ENCODE results near the gene LRRC8E. TPM values are rescaled to one million over a fixed set of nuclear protein-coding genes. Genes with fewer than 3 reads are reported as not detected.

LRRC8E gene
- total and polyA plus RNA-seq, 2 of the 8 experiments (the other 6 are each of a cell fraction or from before 2014, with no cell fraction given) = 2.7 to 2.9 TPM

DNA sequence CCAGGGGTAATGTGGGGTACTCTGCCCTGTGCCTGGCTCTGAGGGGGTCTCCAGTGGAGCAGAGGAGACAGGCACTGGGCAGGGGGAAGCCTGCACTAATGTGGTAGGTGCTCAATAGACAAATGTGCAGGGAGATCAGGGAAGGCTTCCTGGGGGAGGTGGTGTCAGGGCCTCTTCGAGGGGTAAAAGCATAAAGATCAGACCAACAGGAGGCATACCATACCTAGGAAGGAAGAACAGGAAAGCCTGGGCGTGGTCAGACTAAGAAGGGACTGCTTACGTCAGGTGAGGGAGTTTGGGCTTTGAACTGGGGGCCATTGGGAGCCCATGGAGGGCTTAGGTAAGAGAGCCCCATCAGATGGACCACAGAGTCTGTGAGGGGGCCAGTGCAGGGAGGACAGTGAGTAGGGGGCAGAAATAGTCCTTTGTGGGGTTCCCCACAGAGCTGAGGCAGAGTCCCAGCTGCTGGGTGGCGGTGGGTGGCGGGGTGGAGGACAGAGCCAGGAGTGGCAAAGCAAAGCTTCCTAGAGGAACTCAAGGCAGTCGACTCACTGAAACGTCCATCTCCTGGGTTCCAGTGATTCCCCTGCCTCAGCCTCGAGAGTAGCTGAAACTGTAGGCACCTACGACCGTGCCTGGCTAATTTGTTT, 22.9 kb upstream of the LRRC8E start:
- H3K36me3 ChIP-seq (ENCODE audit: control insufficient read depth in 2 of 4, insufficient read depth in 4 of 4, low read length in 3 of 4) = no peaks in the 10 kb centered on the region
- peaks cover 0 to 34% (median 21%) of the 10 kb centered on the region in 4 experiments; a peak in 5 of 7 replicates for H3K4me1 ChIP-seq (replicated peaks in 1 of 4; ENCODE audit: control insufficient read depth in 3 of 4, insufficient read depth in 4 of 4, low read length in 3 of 4)
- H3K4me2 ChIP-seq (ENCODE audit: insufficient read depth in 1 of 2, low read depth in 2 of 2, low read length in 2 of 2) = no peak overlapping the region
- no peak overlapping the region for H2BK5ac ChIP-seq (ENCODE audit: low read depth, low read length)
- H3K9ac ChIP-seq (replicated peaks in 1 of 4; ENCODE audit: extremely low read depth in 1 of 4, low read depth in 3 of 4, low read length in 3 of 4) = no peak overlapping the region
- no peaks in the 10 kb centered on the region for H3K79me2 ChIP-seq (ENCODE audit: control insufficient read depth in 1 of 2, insufficient read depth in 2 of 2, low read length in 2 of 2)
- no peak overlapping the region for H3K27ac ChIP-seq (ENCODE audit: low read depth, low read length)
- no peak overlapping the region for H4K8ac ChIP-seq (ENCODE audit: extremely low read depth, insufficient read depth, low read length)
- WGBS, 2 experiments (ENCODE audit: extremely low coverage in 1 of 2, insufficient coverage in 1 of 2, insufficient read length in 1 of 2, insufficient replicate concordance in 2 of 2, low coverage in 1 of 2, low lambda C conversion rate in 2 of 2, missing lambda C conversion rate in 1 of 2) = 76% methylated on average over 10 of the region's 10 CpGs; no CpG with 5 or more reads in 1 of the 2 experiments
- peaks cover 19% of the 10 kb centered on the region; the same call in 1 of the 2 replicates for H3K23me2 ChIP-seq (ENCODE audit: low read depth, low read length)
- H3K4ac ChIP-seq (replicated peaks; ENCODE audit: insufficient read length, low read depth, low read length) = no peak overlapping the region
- no peak overlapping the region for H3K23ac ChIP-seq (ENCODE audit: insufficient read length)
- POLR2A ChIA-PET (ENCODE audit: partially characterized antibody) = interaction anchor here (0.7 to 10.5 kb wide), 5 partner anchors 8 to 78 kb away, joined by 3 to 106 read pairs (median 4); partner anchors contain the start of genes SNAPC2, TGFBR3L and TIMM44
- H2BK20ac ChIP-seq (ENCODE audit: low read length) = no peak overlapping the region
- DNase-seq (ENCODE audit: low read depth in 1 of 2, low spot score in 2 of 2) (no peak), FAIRE-seq (no peak)
- no peak overlapping the region for H3K18ac ChIP-seq (ENCODE audit: extremely low read depth, low read length)
- CTCF ChIA-PET (ENCODE audit: partially characterized antibody) = interaction anchor here (0.6 to 11.2 kb wide), 4 partner anchors 9 to 54 kb away, joined by 3 to 112 read pairs (median 4); partner anchors contain the start of genes PRR36, SNAPC2 and TGFBR3L
- H4K20me1 ChIP-seq (replicated peaks in 1 of 2; ENCODE audit: control insufficient read depth in 1 of 2, insufficient read depth in 2 of 2, low read length in 2 of 2) = peaks cover 0 to 11% of the 10 kb centered on the region in 2 experiments
- H3K56ac ChIP-seq (replicated peaks; ENCODE audit: insufficient read length, low read depth, low read length) = no peak overlapping the region
- no peak overlapping the region for H4K91ac ChIP-seq (replicated peaks; ENCODE audit: insufficient read length, low read length)
- no peak overlapping the region for H4K5ac ChIP-seq (ENCODE audit: insufficient read length, low read depth, low read length)
- H2AK5ac ChIP-seq (ENCODE audit: low read depth, low read length) = 0 out of 2 replicates have a peak overlapping the region, but pooled peaks have one; percentile 39
- H3K4me3 ChIP-seq (ENCODE audit: extremely low read depth in 1 of 4, insufficient read depth in 2 of 4, low read depth in 3 of 4, low read length in 4 of 4) = no peak overlapping the region
- no peak overlapping the region for H2BK120ac ChIP-seq (replicated peaks; ENCODE audit: low read depth, low read length)
- H3K9me3 ChIP-seq (ENCODE audit: insufficient read depth in 2 of 2, low read depth in 1 of 2, low read length in 1 of 2) = no peaks in the 10 kb centered on the region
- H3K27me3 ChIP-seq (replicated peaks in 1 of 4; ENCODE audit: control insufficient read depth in 3 of 4, extremely low read depth in 1 of 4, insufficient read depth in 3 of 4, low read length in 3 of 4) = peaks cover 8 to 46% (median 34%) of the 10 kb centered on the region in 4 experiments
- no peak overlapping the region for H2BK12ac ChIP-seq (ENCODE audit: low read depth, low read length)
- H3K79me1 ChIP-seq (ENCODE audit: low read depth, low read length) = no peaks in the 10 kb centered on the region
- no peak overlapping the region for H3K14ac ChIP-seq (ENCODE audit: insufficient read length)
- H2BK15ac ChIP-seq (ENCODE audit: low read length) = no peak overlapping the region
- no peak overlapping the region for H2AFZ ChIP-seq (ENCODE audit: low read length)
- no peak for TF ChIP-seq CREB1 (IDR thresholded peaks at IDR 0.05)
- TF ChIP-seq YY1 (IDR thresholded peaks at IDR 0.05; ENCODE audit: low read depth, low read length) = no peak
- no peak for TF ChIP-seq TAF7 (optimal IDR thresholded peaks at IDR 0.05; ENCODE audit: borderline replicate concordance, low read depth, low read length)
- TF ChIP-seq ASH2L (IDR thresholded peaks at IDR 0.05; ENCODE audit: low read length) = no peak
- no peak for TF ChIP-seq POU5F1 (IDR thresholded peaks at IDR 0.05; ENCODE audit: low read depth, low read length)
- no peak for TF ChIP-seq PHF8 (conservative IDR thresholded peaks at IDR 0.05; ENCODE audit: low read depth, low read length)
- TF ChIP-seq RAD21 (IDR thresholded peaks at IDR 0.05 in 1 of 2, conservative IDR thresholded peaks at IDR 0.05 in 1 of 2; ENCODE audit: low read depth in 2 of 2, low read length in 2 of 2) = no peak
- no peak for TF ChIP-seq EGR1 (IDR thresholded peaks at IDR 0.05; ENCODE audit: borderline replicate concordance, low read depth, low read length)
- no peak for TF ChIP-seq TCF12 (IDR thresholded peaks at IDR 0.05; ENCODE audit: low read depth, low read length)
- TF ChIP-seq POLR2AphosphoS5 (IDR thresholded peaks at IDR 0.05; ENCODE audit: low read depth, low read length) = no peak
- no peak for TF ChIP-seq SP4 (IDR thresholded peaks at IDR 0.05; ENCODE audit: low read length)
- TF ChIP-seq JUN (IDR thresholded peaks at IDR 0.05; ENCODE audit: low read depth, low read length) = no peak
- TF ChIP-seq, protein P1, sequence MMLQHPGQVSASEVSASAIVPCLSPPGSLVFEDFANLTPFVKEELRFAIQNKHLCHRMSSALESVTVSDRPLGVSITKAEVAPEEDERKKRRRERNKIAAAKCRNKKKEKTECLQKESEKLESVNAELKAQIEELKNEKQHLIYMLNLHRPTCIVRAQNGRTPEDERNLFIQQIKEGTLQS (IDR thresholded peaks at IDR 0.05; ENCODE audit: insufficient read depth, low read depth, low read length) = no peak

All from H1 (cell line).